Measurements from ENCODE around the gene BTF3.

The BTF3 gene

GRCh38 chr5:73498057-73498992 lies at the start of gene BTF3:
Gene BTF3 (plus strand): TSS chr5:73498442. CDS start chr5:73498668, 226 bp downstream.
- Histone ChIP-seq H3K36me3 (ENCODE audit: low read length) (peaks cover 32% of the 10 kb centered on the region), H3F3A (ENCODE audit: insufficient read depth) (peaks cover 17% of the 10 kb centered on the region; the same call in 1 of the 2 replicates), H3K9ac (ENCODE audit: low read length) (peak within 1 kb of the TSS; percentile 97), H4K20me1 (ENCODE audit: low read depth, low read length) (peaks cover 20% of the 10 kb centered on the region), H3K4me3 (ENCODE audit: insufficient read depth, low read length, poor library complexity, severe bottlenecking) (peak within 1 kb of the TSS; percentile 95), H3K27me3 (ENCODE audit: low read length) (no peaks in the 10 kb centered on the region), H3K4me2 (ENCODE audit: low read depth, low read length, poor library complexity, severe bottlenecking) (peak within 1 kb of the TSS; percentile 82), H3K9me2 (replicated peaks; ENCODE audit: insufficient read depth, low read length) (no peaks in the 10 kb centered on the region), H3K9me3 (ENCODE audit: insufficient read depth, low read length) (no peaks in the 10 kb centered on the region), H3K27ac (ENCODE audit: low read depth, low read length) (peak within 1 kb of the TSS; percentile 55), H3K79me2 (ENCODE audit: insufficient read depth, low read length) (peaks cover 43% of the 10 kb centered on the region), H2AFZ (ENCODE audit: low read depth, low read length, severe bottlenecking) (peak within 1 kb of the TSS; percentile 62)
- TF ChIP-seq EZH2phosphoT487 (conservative IDR thresholded peaks at IDR 0.05; ENCODE audit: low read length) (no peak), CTCF (IDR thresholded peaks at IDR 0.05; ENCODE audit: insufficient read depth, low read length, poor library complexity, severe bottlenecking) (no peak)

- no peak within 1 kb of the TSS for H2AFZ ChIP-seq (ENCODE audit: low read depth, low read length, severe bottlenecking)
- no peak within 1 kb of the TSS for H3K9ac ChIP-seq (ENCODE audit: low read length)
- no peaks in the 10 kb centered on the region for H3K9me3 ChIP-seq (ENCODE audit: insufficient read depth, low read length)
- TF ChIP-seq EZH2phosphoT487 (conservative IDR thresholded peaks at IDR 0.05; ENCODE audit: low read length) = no peak
- no peak for TF ChIP-seq CTCF (IDR thresholded peaks at IDR 0.05; ENCODE audit: insufficient read depth, low read length, poor library complexity, severe bottlenecking)
- H3K4me2 ChIP-seq (ENCODE audit: low read depth, low read length, poor library complexity, severe bottlenecking) = no peak within 1 kb of the TSS
- H3K79me2 ChIP-seq (ENCODE audit: insufficient read depth, low read length) = no peaks in the 10 kb centered on the region
- H3F3A ChIP-seq (ENCODE audit: insufficient read depth) = no peaks in the 10 kb centered on the region
- H3K27ac ChIP-seq (ENCODE audit: low read depth, low read length) = no peak within 1 kb of the TSS
- no peak within 1 kb of the TSS for H3K4me3 ChIP-seq (ENCODE audit: insufficient read depth, low read length, poor library complexity, severe bottlenecking)
- H3K36me3 ChIP-seq (ENCODE audit: low read length) = no peaks in the 10 kb centered on the region
- H4K20me1 ChIP-seq (ENCODE audit: low read depth, low read length) = no peaks in the 10 kb centered on the region
- H3K27me3 ChIP-seq (ENCODE audit: low read length) = no peaks in the 10 kb centered on the region
- no peaks in the 10 kb centered on the region for H3K9me2 ChIP-seq (replicated peaks; ENCODE audit: insufficient read depth, low read length)
Observed at GRCh38 chr5:73448463-73449136, 49.6 kb upstream of the BTF3 start, which contains the start of gene FOXD1. Gene FOXD1 (minus strand): TSS chr5:73448777. CDS start chr5:73448362, 415 bp downstream.

DNA sequence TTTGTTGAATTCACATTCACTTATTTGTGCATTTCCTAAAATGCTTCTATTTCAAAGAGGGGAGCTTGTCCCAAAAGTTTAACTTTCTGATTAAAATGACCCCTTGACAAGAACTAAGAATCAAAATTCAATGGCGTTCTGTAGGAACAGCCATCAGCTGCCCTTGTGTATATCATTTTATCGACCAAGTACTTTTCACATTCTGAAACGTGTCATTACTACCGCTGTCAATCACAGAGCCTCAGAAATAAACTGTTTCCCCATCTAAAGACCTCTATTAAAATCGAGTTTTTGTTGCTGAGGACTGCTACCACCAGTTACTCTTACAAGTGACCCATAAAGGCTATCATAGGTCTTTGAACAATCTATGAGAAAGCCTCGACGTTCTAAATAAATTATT lies 48.1 kb upstream of the BTF3 start:
- no peak overlapping the region for H3K9ac ChIP-seq (ENCODE audit: low read length)
- H3K27ac ChIP-seq (ENCODE audit: low read depth, low read length) = no peak overlapping the region
- H3K4me3 ChIP-seq (ENCODE audit: insufficient read depth, low read length, poor library complexity, severe bottlenecking) = no peak overlapping the region
- H3K36me3 ChIP-seq (ENCODE audit: low read length) = no peaks in the 10 kb centered on the region
- no peaks in the 10 kb centered on the region for H3K9me2 ChIP-seq (replicated peaks; ENCODE audit: insufficient read depth, low read length)
- H3K4me2 ChIP-seq (ENCODE audit: low read depth, low read length, poor library complexity, severe bottlenecking) = no peak overlapping the region
- TF ChIP-seq CTCF (IDR thresholded peaks at IDR 0.05; ENCODE audit: insufficient read depth, low read length, poor library complexity, severe bottlenecking) (no peak), EZH2phosphoT487 (conservative IDR thresholded peaks at IDR 0.05; ENCODE audit: low read length) (no peak)
- no peaks in the 10 kb centered on the region for H4K20me1 ChIP-seq (ENCODE audit: low read depth, low read length)
- H3K79me2 ChIP-seq (ENCODE audit: insufficient read depth, low read length) = no peaks in the 10 kb centered on the region
- H3K27me3 ChIP-seq (ENCODE audit: low read length) = no peaks in the 10 kb centered on the region
- H3F3A ChIP-seq (ENCODE audit: insufficient read depth) = no peaks in the 10 kb centered on the region
- no peak overlapping the region for H2AFZ ChIP-seq (ENCODE audit: low read depth, low read length, severe bottlenecking)
- H3K9me3 ChIP-seq (ENCODE audit: insufficient read depth, low read length) = no peaks in the 10 kb centered on the region

Data from SU-DHL-6 (cell line).